ENCODE measurements around the gene KRTAP4-11.
"Not testable (repeated sequence)": the region's sequence is repeated elsewhere in the genome, so short reads cannot be mapped to it uniquely, and the experiment has no call there.

KRTAP4-11 gene

DNA sequence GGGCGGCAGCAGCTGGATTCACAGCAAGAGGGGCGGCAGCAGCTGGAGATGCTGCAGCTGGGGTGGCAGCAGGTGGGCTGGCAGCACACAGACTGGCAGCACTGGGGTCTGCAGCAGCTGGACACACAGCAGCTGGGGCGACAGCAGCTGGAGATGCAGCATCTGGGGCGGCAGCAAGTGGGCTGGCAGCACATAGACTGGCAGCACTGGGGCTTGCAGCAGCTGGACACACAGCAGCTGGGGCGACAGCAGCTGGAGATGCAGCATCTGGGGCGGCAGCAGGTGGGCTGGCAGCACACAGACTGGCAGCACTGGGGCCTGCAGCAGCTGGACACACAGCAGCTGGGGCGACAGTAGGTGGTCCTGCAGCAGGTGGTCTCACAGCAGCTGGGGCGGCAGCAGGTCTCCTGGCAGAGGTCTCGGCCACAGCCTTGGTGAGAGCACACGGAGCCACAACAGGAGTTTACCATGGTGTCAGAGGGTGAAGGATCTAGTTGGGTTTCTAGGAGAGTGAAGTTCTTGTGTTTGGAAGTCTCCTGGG lies at the start of gene KRTAP4-11:
Gene KRTAP4-11 (minus strand): TSS at position 528 of the 541 bp plus-strand sequence. CDS start 58 bp downstream, at position 470.
- H3K27ac ChIP-seq, result not testable (repeated sequence)

DNA sequence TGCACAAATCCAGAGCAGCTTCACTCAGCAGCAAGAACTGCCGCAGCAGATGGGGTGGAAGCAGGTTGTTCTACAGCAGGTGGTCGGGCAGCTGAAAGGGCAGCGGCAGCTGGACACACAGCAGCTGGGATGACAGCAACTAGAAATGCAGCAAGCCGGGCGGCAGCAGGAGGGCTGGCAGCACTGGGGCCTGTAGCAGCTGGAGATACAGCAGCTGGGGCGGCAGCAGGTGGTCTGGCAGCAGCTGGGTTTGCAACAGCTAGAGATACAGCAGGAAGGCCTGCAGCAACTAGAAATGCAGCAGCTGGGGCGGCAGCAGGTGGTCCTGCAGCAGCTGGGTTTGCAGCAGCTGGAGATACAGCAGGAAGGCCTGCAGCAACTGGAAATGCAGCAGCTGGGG lies 49.4 kb upstream of the KRTAP4-11 start:
- no peak overlapping the region for H3K27ac ChIP-seq
- TF ChIP-seq CTCF (conservative IDR thresholded peaks at IDR 0.05) (no peak), ZFX (IDR thresholded peaks at IDR 0.05) (no peak)

DNA sequence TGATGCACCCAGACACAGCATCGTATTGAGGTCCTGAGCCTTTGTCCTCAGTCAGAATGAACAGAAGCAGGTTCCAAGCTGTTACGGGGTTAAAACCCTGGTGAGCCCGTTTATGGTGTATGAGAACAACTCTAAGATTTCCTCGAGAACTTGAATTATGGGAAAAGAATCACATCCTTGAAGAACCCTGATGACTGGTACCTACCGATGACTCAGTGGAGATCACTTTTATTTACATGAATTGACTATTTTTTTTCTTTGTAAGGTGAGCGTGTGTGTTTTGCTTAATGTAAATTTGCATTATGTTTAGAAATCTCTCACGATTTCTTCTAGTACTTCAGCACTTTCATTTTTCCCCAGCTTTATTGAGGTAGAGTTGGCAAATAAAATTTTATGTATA lies 45.7 kb upstream of the KRTAP4-11 start:
- TF ChIP-seq ZFX (IDR thresholded peaks at IDR 0.05) (no peak), CTCF (conservative IDR thresholded peaks at IDR 0.05) (no peak)
- no peak overlapping the region for H3K27ac ChIP-seq

DNA sequence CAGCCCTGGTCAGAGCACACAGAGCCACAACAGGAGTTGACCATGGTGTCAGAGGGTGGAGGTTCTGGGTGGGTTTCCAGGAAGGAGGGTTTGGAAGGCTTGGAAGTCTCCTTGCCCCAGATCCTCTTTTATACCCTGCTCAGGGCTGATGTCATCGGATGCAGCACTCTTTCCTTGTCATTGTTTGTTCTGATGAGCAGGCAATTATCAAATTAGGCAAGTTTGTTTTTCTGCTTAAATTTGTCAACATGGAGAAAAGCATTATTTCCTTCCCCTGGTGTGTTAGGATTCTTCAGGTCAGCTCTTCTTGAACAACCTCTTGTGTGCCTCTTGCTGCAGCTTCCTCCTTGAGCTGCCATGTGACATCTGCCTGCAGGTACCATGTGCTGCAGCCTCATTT lies 42.5 kb upstream of the KRTAP4-11 start, which contains the start of gene KRTAP4-4:
Gene KRTAP4-4 (minus strand): TSS at position 101 of the 400 bp plus-strand sequence. CDS start 57 bp downstream, at position 44.
- H3K27ac ChIP-seq, result no peak within 1 kb of the TSS
- TF ChIP-seq CTCF (conservative IDR thresholded peaks at IDR 0.05) (no peak), ZFX (IDR thresholded peaks at IDR 0.05) (no peak)

DNA sequence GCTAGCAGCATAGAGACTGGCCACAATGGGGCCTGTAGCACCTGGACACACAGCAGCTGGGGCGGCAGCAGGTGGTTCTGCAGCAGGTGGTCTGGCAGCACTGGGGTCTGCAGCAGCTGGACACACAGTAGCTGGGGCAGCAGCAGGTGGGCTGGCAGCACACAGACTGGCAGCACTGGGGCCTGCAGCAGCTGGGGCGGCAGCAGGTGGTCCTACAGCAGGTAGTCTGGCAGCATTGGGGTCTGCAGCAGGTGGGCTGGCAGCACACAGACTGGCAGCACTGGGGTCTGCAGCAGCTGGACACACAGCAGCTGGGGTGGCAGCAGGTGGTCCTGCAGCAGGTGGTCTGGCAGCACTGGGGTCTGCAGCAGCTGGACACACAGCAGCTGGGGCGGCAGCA lies 42.0 kb upstream of the KRTAP4-11 start:
- not testable (repeated sequence) for H3K27ac ChIP-seq

GRCh38 chr17:41153856-41154255 lies 35.7 kb upstream of the KRTAP4-11 start:
- H3K27ac ChIP-seq, result no peak overlapping the region
- TF ChIP-seq ZFX (IDR thresholded peaks at IDR 0.05) (no peak), CTCF (conservative IDR thresholded peaks at IDR 0.05) (no peak)

DNA sequence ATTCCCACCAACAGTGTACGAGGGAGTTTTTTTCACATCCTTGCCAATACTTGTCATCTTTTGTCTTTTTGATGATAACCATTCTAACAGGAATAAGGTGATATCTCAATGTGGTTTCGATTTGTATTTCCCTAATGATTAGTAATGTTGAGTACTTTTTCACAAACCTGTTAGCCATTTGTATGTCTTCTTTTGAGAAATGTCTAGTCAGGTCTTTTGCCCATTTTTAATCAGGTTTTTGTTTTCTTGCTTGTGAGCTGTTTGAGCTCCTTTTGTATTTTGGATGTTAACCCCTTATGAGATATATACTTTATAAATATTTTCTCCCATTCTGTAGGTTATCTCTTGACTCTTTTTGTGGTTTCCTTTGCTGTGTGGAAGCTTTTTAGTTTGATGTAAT lies 33.4 kb upstream of the KRTAP4-11 start:
- TF ChIP-seq CTCF (conservative IDR thresholded peaks at IDR 0.05), result no peak
- no peak for TF ChIP-seq ZFX (IDR thresholded peaks at IDR 0.05)
- no peak overlapping the region for H3K27ac ChIP-seq

DNA sequence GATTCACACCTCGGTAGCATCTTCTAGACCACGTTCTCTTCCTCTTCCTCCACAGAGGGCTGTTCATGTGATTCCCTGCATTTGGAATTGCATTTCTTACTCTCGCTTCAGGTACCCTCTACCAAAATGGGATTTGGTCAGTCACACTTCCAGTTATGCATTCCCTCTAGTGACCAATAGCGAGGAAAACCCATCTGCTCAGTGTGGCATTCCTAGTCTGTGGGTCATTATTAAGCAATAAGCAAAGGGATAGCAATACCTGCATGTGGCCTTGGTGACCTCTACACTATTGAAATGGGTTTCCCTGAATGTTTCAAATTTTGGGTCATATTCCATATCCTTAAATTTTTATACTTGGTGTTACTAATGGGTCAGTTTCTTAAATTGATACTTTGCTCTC lies 31.9 kb upstream of the KRTAP4-11 start:
- H3K27ac ChIP-seq, result no peak overlapping the region
- no peak for TF ChIP-seq CTCF (conservative IDR thresholded peaks at IDR 0.05)

GRCh38 chr17:41149652-41149985 lies 31.4 kb upstream of the KRTAP4-11 start, which contains the start of gene KRTAP4-5:
TSS of gene KRTAP4-5 (minus strand) at chr17:41149825. CDS start at chr17:41149767, 58 bp downstream.
- TF ChIP-seq CTCF (conservative IDR thresholded peaks at IDR 0.05) (no peak), ZFX (IDR thresholded peaks at IDR 0.05) (no peak)
- H3K27ac ChIP-seq, result no peak within 1 kb of the TSS

- not testable (repeated sequence) for H3K27ac ChIP-seq
Measured at GRCh38 chr17:41148971-41149651, 30.9 kb upstream of the KRTAP4-11 start.
